T-helper 2 cell (primary cell): ENCODE data around the gene CDC27.
"Not testable (repeated sequence)": the region's sequence is repeated elsewhere in the genome, so short reads cannot be mapped to it uniquely, and the experiment has no call there.

ENCODE experiments used
- DNase-seq, 5 experiments: peaks; one replicate each; pipeline versions ENCODE4 v3.0.0 to v3.0.0-alpha.2; 2012 to 2022

Gene CDC27

DNA sequence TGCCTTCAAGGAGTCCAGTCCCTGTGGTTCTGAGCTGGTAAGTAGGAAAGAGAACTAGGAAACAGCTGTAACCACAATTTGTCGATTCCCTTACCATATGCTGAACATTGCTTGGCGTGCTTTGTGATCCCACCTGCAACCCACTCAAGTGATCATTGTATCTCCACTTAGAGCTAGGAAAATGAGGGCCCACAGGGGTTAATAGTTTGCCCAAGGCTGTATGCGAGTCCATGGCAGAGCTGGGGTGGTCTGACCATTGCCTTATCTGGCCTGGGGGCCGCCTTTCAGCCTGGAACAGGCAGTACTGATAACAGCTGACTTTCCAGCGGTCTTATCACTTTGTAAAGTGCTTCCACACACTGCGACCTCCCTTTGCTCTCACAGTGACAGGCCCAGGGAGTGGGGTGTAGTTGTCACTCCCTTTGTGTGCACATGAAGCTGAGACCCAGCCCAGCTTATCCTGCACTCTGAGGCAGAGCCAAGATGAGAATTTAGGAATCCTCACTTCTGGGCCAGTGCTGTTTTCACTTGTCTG lies 29.9 kb upstream of the CDC27 start:
- DNase-seq = no peak

DNA sequence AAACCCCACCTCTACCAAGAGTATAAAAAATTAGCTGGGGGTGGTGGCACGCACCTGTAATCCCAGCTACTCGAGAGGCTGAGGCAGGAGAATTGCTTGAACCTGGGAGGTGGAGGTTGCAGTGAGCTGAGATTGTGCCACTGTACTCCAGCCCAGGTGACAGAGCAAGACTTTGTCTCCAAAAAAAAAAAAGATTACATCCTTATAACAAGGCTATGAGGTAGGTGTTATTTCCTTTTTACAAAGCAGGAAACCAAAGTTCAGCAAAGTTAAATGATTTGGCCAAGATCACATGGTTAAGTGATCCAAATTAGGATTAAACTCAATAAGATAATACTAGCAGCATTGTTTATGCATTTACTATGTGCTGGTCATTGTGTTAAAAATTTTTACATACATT lies 28.2 kb upstream of the CDC27 start:
- peak in 2 of 5 experiments; percentile 67 to 68 for DNase-seq

- not testable (repeated sequence) for DNase-seq
Measured at GRCh38 chr17:47216821-47217220, 27.7 kb upstream of the CDC27 start.

GRCh38 chr17:47214931-47215330 lies 25.8 kb upstream of the CDC27 start:
- DNase-seq = no peak

DNA sequence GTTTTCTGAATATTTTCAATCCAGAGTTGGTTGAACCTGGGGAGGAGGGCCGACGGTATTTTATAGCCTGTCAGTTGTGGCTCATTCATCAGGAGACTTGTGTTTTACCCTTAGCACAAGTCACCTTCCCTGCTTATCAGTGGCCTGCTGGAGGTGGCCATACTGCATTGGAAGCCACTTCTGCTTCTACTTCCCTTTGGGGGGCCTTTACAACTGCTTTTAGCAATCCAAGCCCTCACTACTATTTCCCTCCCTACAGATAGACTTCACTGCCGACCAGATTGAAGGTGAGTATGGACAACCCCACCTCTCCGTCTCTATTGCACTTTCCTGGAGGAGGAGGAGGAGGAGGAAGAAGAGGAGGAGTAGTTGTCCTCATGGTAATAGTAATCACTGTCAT lies 24.4 kb upstream of the CDC27 start:
- no peak for DNase-seq

- no peak for DNase-seq
Measured at GRCh38 chr17:47212458-47212857, 23.4 kb upstream of the CDC27 start.

DNA sequence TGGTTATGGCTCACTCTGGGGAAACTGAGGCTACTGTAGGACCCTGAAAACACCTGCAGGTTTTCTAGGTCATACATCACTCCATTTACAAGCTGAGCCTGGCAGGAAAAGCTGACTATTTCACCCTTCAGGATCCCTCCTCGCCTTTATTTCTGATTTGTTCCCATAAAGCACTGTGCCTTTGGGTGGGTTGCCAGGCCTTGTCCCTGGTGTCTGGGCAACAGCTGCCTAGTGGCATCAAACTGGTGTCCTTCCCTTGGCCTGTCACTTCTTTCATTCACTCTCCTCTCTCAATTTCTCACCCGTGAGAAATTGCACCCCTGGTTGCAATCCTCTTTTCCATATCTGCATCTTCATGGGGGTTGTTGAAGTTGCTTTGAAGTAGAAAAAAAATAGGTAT lies 21.7 kb upstream of the CDC27 start:
- DNase-seq = no peak

DNA sequence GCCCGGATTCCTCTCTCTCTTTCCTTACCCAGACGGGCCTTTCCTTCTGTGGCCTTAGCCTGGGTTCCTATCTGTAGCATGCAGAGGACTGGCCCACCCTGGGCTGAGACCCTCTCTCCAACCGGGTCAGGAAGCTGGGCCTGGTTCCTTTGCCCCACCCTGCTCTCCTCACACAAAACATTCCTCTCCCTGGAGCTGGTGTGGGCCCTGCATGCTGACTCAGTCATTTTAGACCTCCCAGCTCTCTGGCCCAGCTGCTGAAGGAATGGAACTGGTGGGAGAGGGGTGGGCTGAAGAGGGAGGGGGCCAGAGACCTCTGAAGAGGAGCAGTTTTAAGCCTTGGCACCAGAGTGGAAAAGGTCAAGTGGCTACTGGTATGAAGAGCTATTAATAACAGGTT lies 21.0 kb upstream of the CDC27 start:
- no peak for DNase-seq

DNA sequence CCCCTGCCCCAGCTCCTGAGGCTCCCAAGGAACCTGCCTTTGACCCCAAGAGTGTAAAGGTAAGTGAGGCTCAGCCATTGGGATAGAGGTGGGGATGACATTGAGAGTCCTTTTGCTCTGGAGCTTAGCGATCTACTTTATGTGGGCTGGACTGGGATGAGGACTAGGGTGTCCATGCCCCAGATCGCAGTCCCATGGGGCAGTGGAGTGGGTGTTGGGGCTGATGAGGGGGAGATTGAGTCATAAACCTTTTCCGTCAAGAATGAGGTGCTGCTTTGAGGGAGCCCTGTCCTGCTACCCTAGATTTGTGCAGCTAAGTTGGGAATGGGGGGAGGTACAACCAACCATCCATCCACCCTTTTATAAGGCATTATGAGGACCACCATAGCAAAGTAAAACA lies 20.4 kb upstream of the CDC27 start:
- no peak for DNase-seq

GRCh38 chr17:47208744-47209488 lies 19.8 kb upstream of the CDC27 start, which contains the start of gene MYL4:
Gene MYL4, plus strand, starts transcription at chr17:47209348. Its CDS starts 75 bp downstream, at chr17:47209423.
- DNase-seq = no peak

DNA sequence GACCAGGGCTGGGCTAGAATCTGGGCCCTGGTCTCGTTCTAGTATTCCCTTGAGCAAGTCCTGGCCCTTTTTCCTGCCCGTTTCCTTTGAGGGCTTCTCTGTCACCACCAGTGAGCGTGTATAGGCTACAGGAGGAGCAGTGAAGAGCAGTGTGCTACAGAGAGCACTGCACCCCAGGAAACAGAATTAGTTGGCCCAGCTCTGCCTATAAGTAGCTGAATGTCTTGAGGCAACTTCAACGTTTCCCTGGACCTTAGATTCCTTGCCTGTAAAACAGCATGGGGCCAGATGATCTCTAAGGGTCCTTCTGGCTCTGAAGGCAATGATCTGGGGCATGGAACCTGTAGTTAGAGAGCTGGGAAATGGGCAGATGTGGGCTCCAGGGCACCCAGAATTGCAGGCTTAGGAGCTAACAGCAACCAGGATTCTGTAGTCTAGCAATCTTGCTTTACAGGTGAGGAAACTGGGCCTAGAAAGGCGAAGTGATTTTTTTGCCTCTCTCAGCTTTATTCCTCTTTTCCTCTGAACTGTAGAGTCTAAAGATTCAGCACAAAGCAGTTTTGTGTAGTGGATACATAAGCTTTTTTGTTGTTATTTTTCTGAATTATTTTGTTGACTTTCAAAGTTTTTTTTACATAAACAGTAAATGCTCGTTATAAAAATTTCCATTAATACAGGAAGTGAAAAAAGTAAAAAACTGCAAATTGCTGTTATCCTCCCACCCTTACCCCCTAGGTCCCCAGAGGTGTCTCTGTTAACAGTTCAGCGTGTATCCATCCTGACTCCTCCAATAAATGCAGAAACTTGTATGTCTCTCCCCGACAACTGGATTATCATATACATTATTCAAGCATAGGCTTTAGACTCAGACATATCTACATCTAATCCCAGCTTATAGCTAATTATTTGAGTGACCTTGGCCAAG lies 18.3 kb upstream of the CDC27 start:
- no peak for DNase-seq

- peak in 4 of 5 experiments; percentile 45 to 91 (median 56) for DNase-seq
Measured at GRCh38 chr17:47205419-47205963, 16.4 kb upstream of the CDC27 start.

DNA sequence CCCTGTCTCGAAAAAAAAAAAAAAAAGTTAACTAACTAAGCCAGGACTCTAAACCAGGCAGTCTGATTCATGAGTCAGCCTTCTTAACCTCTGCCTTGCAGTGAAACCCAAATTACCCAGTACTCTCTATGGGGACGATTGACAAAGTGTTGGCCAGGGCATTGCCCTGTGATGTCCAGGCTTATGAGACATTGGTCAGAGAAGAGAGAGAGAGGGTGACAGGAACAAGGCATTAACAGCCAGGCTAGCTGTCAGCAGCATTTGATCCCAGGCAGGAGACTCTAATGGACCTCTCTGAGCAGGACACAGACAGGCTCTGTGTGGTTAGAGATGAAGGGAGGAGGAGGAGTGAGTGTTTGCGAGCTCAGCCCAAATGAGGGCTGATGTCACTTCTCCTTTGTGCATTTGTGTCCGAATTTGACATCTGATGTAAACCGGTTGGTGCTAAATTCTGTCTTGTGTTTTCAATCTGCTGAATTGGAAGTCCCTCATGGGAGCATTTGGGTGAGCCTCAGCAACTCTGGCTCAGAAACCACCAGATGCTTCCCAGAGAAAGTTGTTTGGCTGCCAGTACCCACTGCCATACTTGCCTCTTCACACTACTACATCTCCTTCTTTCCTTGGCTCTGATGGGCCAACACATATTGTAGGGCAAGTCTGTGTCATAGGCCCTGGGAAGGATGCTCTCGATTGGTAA lies 15.8 kb upstream of the CDC27 start:
- peak in 2 of 5 experiments; percentile 40 to 72 for DNase-seq

- peak in 3 of 5 experiments; percentile 16 to 81 (median 56) for DNase-seq
Measured at GRCh38 chr17:47203984-47204721, 15.1 kb upstream of the CDC27 start.

DNA sequence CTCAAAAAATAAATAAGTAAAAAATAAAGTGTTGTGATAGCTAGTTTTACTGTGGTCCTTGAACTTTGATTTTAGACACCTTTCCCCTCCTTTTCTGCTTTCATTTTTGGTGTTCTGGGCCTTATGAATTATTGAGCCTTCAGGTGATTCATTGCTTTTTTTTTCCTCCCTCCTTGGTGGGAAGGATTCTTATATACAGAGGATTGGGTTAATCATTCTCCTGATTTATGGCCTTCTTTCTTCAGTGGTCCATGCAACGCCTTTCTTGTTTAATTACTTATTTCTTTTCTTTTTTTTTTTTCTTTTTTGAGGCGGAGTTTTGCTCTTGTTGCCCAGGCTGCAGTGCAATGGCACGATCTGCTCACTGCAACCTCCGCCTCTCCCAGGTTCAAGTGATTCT lies 12.1 kb upstream of the CDC27 start:
- no peak for DNase-seq

GRCh38 chr17:47200325-47200664 lies 11.2 kb upstream of the CDC27 start:
- no peak for DNase-seq

DNA sequence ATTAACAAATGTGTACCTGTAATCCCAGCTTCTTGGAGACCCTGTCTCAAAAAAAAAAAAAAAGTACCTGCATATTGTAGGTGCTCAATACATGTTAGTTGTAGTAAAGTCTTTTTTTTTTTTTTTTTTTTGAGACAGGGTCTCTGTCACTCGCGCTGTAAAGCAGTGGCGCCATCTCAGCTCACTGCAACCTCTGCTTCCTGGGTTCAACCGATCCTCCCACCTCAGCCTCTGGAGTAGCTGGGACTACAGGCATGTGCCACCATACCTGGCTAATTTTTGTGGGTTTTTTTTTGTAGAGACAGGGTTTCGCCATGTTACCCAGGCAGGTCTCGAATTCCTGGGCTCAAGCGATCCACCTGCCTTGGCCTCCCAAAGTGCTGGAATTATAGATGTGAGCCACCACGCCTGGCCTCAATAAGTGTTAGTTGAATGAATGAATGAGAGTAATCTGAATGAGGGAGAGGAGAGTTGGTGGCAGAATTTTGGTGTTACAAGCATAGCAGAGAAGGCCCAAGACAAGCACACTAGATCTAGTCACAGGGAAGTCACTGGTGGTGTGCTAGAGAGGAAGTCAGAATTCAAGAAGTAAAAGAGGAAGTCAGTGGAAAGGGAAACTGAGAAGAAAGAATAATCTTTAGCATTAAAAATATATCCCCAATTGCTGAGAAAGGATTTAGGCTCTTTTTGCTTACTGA lies 10.7 kb upstream of the CDC27 start:
- DNase-seq = no peak

GRCh38 chr17:47197821-47198220 lies 8.7 kb upstream of the CDC27 start:
- DNase-seq = no peak

- no peak for DNase-seq
Measured at GRCh38 chr17:47193931-47194511, 4.9 kb upstream of the CDC27 start.

DNA sequence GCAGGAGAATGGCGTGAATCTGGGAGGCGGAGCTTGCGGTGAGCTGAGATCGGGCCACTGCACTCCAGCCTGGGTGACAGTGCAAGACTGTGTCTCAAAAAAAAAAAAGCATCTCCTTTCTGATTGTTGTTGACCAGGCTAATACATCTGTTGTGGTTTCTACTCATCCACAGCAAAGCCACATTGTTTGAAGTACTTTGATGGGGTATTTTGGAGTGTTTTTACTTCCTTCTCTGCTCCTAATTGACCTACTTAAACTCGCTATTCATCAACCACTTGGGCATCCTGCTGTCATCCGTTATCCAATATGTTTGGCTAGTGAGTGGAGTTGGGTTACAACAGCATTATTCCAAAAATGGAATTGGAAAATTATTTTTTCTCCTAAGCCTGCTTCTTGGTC lies 3.5 kb upstream of the CDC27 start:
- no peak for DNase-seq

DNA sequence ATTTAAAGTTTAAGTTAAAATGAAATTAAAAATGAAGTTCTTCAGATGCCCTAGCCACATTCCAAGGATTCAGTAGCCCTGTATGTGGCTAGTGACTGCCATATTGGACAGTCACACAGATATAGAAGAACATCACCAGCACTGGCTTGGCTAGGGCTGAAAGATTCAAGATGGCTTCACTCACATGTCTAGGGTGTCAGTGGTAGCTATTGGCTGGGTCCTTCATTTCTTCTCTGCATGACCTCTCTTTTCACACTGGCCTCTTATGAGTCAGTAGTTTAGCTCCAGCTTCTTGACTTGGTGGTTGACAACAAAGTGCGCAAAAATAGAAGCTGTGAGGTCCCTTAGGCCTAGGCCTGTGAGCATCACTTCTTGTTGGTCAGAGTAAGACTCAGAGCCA lies 1.7 kb upstream of the CDC27 start:
- no peak for DNase-seq
